Endothelial cell of umbilical vein (primary cell): ENCODE results near the gene FMNL2. TPM values are rescaled to one million over a fixed set of nuclear protein-coding genes. Genes with fewer than 3 reads are reported as not detected.

ENCODE experiments used
- BruUV-seq: library from RNA; stranded (reverse); fragments of 400-500 nt; replicated peaks from 2 replicates; lab custom pipeline; 2021; lab: Mats Ljungman, UMichigan
- CTCF ChIA-PET: fragments of 300-600, 350-600 bp; sonication (Branson Sonifier 250); formaldehyde crosslinking; loops from one replicate; lab custom pipeline; 2021; ENCODE audit warnings: antibody characterized with exemption, inconsistent platforms; lab: Charles Lee
- POLR2A ChIA-PET: fragments of 300-600, 350-600 bp; sonication (Branson Sonifier 250); formaldehyde crosslinking; loops from one replicate; lab custom pipeline; 2021; ENCODE audit warnings: antibody characterized with exemption, inconsistent platforms; lab: Charles Lee
- DNase-seq: peaks from one replicate; pipeline ENCODE4 v3.0.0-alpha.2; 2011; ENCODE audit warnings: low read depth, low spot score
- FAIRE-seq: peaks from 2 replicates; lab custom pipeline; 2011; peaks lifted over from hg19 to GRCh38; lab: Jason Lieb, UNC
- H2AFZ ChIP-seq: 2 replicates; pipeline ENCODE4 v1.6.0; 2012; ENCODE audit warnings: low read depth, low read length, control low read depth, inconsistent platforms
- H3K27ac ChIP-seq: 2 replicates; pipeline ENCODE4 v1.5.1; 2011; ENCODE audit warnings: low read depth, mild to moderate bottlenecking, control low read depth, low read length, moderate library complexity; ENCODE audit not compliant: insufficient read depth
- H3K27me3 ChIP-seq, 2 experiments: 2 replicates each; pipeline versions ENCODE4 v1.6.0 to v1.6.1; 2011; ENCODE audit warnings: low read length in 2 of 2, mixed read lengths in 1 of 2; ENCODE audit not compliant: control insufficient read depth in 2 of 2, insufficient read depth in 2 of 2
- H3K36me3 ChIP-seq, 2 experiments: 2 replicates in 1 of 2; 3 replicates in 1 of 2; pipeline ENCODE4 v1.5.1; 2011; ENCODE audit warnings: low read length in 2 of 2, mild to moderate bottlenecking in 1 of 2, moderate library complexity in 1 of 2; ENCODE audit not compliant: control insufficient read depth in 2 of 2, insufficient read depth in 2 of 2; ENCODE audit errors: extremely low read depth in 1 of 2
- H3K4me1 ChIP-seq: 3 replicates; pipeline ENCODE4 v1.5.1; 2011; ENCODE audit warnings: mild to moderate bottlenecking, low read length; ENCODE audit not compliant: control insufficient read depth, insufficient read depth; ENCODE audit errors: extremely low read depth
- H3K4me2 ChIP-seq: 2 replicates; pipeline ENCODE4 v1.6.1; 2011; ENCODE audit warnings: low read length, control low read depth, mixed read lengths; ENCODE audit not compliant: insufficient read depth
- H3K4me3 ChIP-seq, 3 experiments: fragments of 200-600 bp in 1 of 3; sonication (generic), shearing (Covaris generic) in 1 of 3; replicated peaks in 1 of 3; 2 replicates each; pipeline ENCODE4 v1.5.1; 2011 to 2016; ENCODE audit warnings: control low read depth in 3 of 3, low read length in 3 of 3, mild to moderate bottlenecking in 2 of 3, inconsistent platforms in 1 of 3, low read depth in 1 of 3, moderate library complexity in 1 of 3; ENCODE audit not compliant: insufficient read depth in 1 of 3
- H3K79me2 ChIP-seq: 2 replicates; pipeline ENCODE4 v1.6.0; 2012; ENCODE audit warnings: low read length, inconsistent platforms; ENCODE audit not compliant: control insufficient read depth, insufficient read depth
- H3K9ac ChIP-seq: replicated peaks from 2 replicates; pipeline ENCODE3; 2011; ENCODE audit warnings: low read length, control low read depth; ENCODE audit not compliant: insufficient read depth; ENCODE audit errors: extremely low read depth
- H3K9me1 ChIP-seq: replicated peaks from 3 replicates; pipeline ENCODE4 v1.6.0; 2011; ENCODE audit warnings: mild to moderate bottlenecking, low read length; ENCODE audit not compliant: control insufficient read depth, insufficient read depth; ENCODE audit errors: extremely low read depth
- H3K9me3 ChIP-seq: replicated peaks from 2 replicates; pipeline ENCODE4 v1.5.1; 2012; ENCODE audit warnings: low read length, inconsistent platforms; ENCODE audit not compliant: control insufficient read depth, insufficient read depth
- H4K20me1 ChIP-seq: replicated peaks from 2 replicates; pipeline ENCODE3; 2011; ENCODE audit warnings: mild to moderate bottlenecking, low read length; ENCODE audit not compliant: control insufficient read depth, insufficient read depth; ENCODE audit errors: extremely low read depth
- EZH2 ChIP-seq: IDR thresholded peaks from 2 replicates; pipeline ENCODE4 v1.6.1; 2012; ENCODE audit warnings: borderline replicate concordance, low read depth, mild to moderate bottlenecking, moderate library complexity, low read length, inconsistent platforms; ENCODE audit not compliant: severe bottlenecking
- FOS ChIP-seq: IDR thresholded peaks from 2 replicates; pipeline ENCODE4 v1.6.1; 2011; ENCODE audit warnings: mild to moderate bottlenecking, low read length, moderate library complexity, borderline replicate concordance; ENCODE audit not compliant: insufficient read depth
- GATA2 ChIP-seq: IDR thresholded peaks from 2 replicates; pipeline ENCODE4 v1.7.0; 2011; ENCODE audit warnings: low read depth, mild to moderate bottlenecking, moderate library complexity, mixed read lengths, low read length; ENCODE audit not compliant: insufficient read length, insufficient read depth
- JUN ChIP-seq: IDR thresholded peaks from 2 replicates; pipeline ENCODE4 v1.6.1; 2011; ENCODE audit warnings: borderline replicate concordance, low read depth; ENCODE audit not compliant: insufficient read length, insufficient read depth
- MYC ChIP-seq: IDR thresholded peaks from one replicate; pipeline ENCODE4 v1.6.1; 2011; ENCODE audit warnings: mild to moderate bottlenecking, low read depth, low read length
- POLR2A ChIP-seq: IDR thresholded peaks from 2 replicates; pipeline ENCODE4 v1.6.1; 2012; ENCODE audit warnings: low read depth, mild to moderate bottlenecking, control low read depth, low read length
- POLR2AphosphoS5 ChIP-seq: IDR thresholded peaks from 2 replicates; pipeline ENCODE4 v1.6.1; 2012; ENCODE audit warnings: low read depth, mild to moderate bottlenecking, control low read depth, low read length, moderate library complexity; ENCODE audit not compliant: insufficient read depth
- dilution Hi-C: fragments of 300-500 bp; cut with MboI; formaldehyde crosslinking; loops from one replicate; pipeline ENCODE4 v1.15.0; 2019; ENCODE audit warnings: low sequenced_read_pairs; ENCODE audit not compliant: extremely low pct_ligation_motif_present
- intact Hi-C: fragments of 100-400 bp; cut with micrococcal nuclease; formaldehyde crosslinking; loops from one replicate; pipeline ENCODE4 v1.10.0; 2022
- polyA plus RNA-seq, 4 experiments: library from polyadenylated mRNA; depleted of rRNA in 3 of 4; stranded (reverse) in 3 of 4; unstranded in 1 of 4; fragments of >200 nt; gene quantifications; 2 replicates each; pipeline versions ENCODE4 v1.2.1 to v1.2.3, GENCODE V29; 2011 to 2012; ENCODE audit warnings: missing spikeins in 1 of 4
- total RNA-seq: library from RNA; stranded (reverse); gene quantifications from 2 replicates; pipeline ENCODE4 v1.2.3, GENCODE V29; 2021
- TF ChIP-seq, protein P1 (sequence below), 2 donors: IDR thresholded peaks; 1 replicate in 1 of 2; 2 replicates in 1 of 2; pipeline ENCODE4 v1.5.1; 2011; ENCODE audit warnings: low read length in 2 of 2, mild to moderate bottlenecking in 2 of 2, moderate library complexity in 2 of 2, control low read depth in 1 of 2, inconsistent platforms in 1 of 2, low read depth in 1 of 2; ENCODE audit not compliant: insufficient read depth in 1 of 2; ENCODE audit errors: extremely low read depth in 1 of 2
- TF ChIP-seq, protein P2 (sequence below): IDR thresholded peaks from 2 replicates; pipeline ENCODE4 v1.6.1; 2011; ENCODE audit not compliant: insufficient read depth, insufficient read length

Gene FMNL2
- total and polyA plus RNA-seq, 2 donors (not counting 3 experiments of a cell fraction or from before 2014, with no cell fraction given): 8.3 to 28.0 TPM

DNA sequence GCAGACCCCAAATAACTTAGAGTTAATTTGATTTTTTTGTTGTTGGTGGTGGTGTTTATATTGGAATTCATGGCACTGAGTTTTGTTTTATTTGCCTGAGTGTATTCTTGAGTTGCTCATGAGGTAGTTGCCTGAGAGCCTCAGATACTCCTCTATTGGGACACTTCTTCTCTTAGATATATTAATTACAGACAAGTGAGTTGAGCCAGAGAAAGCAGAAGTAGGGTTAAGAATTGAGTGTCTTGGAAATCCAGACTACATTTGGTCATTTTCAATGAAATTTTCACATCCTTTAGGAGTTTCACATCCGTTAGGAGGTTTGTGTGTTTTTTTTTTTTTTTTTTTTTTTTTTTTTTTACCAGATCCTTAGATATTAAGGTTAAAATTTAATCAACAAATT lies 29.0 kb downstream of the FMNL2 start:
- H3K4me3 ChIP-seq: no peak overlapping the region
- no peak overlapping the region for H3K9ac ChIP-seq
- no TSS peak for BruUV-seq
- intact Hi-C loops (no loop called here), dilution Hi-C loops (no loop called here)
- H3K27ac ChIP-seq: no peak overlapping the region
- H3K4me1 ChIP-seq: no peaks in the 10 kb centered on the region
- H3K79me2 ChIP-seq: peaks cover 39% of the 10 kb centered on the region
- POLR2A ChIA-PET: no interaction called here
- peaks cover 2% of the 10 kb centered on the region for H4K20me1 ChIP-seq
- H3K9me3 ChIP-seq: no peaks in the 10 kb centered on the region
- no peaks in the 10 kb centered on the region for H3K9me1 ChIP-seq
- CTCF ChIA-PET: no interaction called here
- no peak overlapping the region for H2AFZ ChIP-seq
- no peaks in the 10 kb centered on the region for H3K36me3 ChIP-seq
- FAIRE-seq: no peak
- no peak overlapping the region for H3K4me2 ChIP-seq
- H3K27me3 ChIP-seq: no peaks in the 10 kb centered on the region
- no peak for TF ChIP-seq POLR2A
- TF ChIP-seq EZH2: no peak
- TF ChIP-seq POLR2AphosphoS5: no peak
- TF ChIP-seq, protein P1, sequence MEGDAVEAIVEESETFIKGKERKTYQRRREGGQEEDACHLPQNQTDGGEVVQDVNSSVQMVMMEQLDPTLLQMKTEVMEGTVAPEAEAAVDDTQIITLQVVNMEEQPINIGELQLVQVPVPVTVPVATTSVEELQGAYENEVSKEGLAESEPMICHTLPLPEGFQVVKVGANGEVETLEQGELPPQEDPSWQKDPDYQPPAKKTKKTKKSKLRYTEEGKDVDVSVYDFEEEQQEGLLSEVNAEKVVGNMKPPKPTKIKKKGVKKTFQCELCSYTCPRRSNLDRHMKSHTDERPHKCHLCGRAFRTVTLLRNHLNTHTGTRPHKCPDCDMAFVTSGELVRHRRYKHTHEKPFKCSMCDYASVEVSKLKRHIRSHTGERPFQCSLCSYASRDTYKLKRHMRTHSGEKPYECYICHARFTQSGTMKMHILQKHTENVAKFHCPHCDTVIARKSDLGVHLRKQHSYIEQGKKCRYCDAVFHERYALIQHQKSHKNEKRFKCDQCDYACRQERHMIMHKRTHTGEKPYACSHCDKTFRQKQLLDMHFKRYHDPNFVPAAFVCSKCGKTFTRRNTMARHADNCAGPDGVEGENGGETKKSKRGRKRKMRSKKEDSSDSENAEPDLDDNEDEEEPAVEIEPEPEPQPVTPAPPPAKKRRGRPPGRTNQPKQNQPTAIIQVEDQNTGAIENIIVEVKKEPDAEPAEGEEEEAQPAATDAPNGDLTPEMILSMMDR (IDR thresholded peaks at IDR 0.05; ENCODE audit: extremely low read depth in 1 of 2, insufficient read depth in 1 of 2, low read depth in 1 of 2, low read length in 2 of 2): no peak
- TF ChIP-seq FOS: no peak
- no peak for TF ChIP-seq GATA2
- TF ChIP-seq, protein P2, sequence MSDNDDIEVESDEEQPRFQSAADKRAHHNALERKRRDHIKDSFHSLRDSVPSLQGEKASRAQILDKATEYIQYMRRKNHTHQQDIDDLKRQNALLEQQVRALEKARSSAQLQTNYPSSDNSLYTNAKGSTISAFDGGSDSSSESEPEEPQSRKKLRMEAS: no peak
- no peak for TF ChIP-seq JUN
- no peak for TF ChIP-seq MYC
- DNase-seq: no peak
